GM21737 (cell line): Measurements from ENCODE around the gene PIR.

Experiments used
- ATAC-seq: cut with Tn5 transposase; IDR thresholded peaks from one replicate; pipeline ENCODE4 v1.9.1; 2021; ENCODE audit warnings: mild to moderate bottlenecking, moderate library complexity; ENCODE audit not compliant: unreplicated experiment

Gene PIR

DNA sequence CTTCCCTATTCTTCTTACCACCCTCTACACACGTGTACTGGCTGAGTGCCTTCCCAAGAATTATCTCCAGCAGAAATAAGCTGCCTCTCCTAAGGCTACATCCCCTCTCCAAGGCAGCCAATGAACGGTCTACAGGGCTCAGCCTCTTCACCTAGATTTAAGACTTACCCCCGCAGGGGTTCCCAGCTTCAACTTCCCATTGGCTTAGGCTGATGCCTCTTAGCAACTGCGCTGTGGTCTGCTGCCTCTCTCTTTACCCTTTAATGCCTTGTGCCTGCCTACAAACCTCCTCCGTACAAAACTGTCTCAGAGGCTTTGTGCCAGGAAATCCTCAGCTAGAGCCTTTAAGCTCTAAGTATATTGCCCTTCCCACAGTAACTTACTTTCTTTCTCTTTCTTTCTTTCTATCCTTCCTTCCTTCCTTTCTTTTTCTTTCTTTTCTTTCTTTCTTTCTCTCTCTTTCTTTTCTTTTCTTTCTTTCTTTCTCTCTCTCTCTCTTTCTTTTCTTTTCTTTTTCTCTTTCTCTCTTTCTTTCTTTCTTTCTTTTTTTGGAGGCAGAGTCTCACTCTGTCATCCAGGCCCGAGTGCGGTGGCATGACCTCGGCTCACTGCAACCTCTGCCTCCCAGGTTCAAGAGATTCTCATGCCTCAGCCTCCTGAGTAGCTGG is 142.7 kb downstream of the PIR start:
- no peak for ATAC-seq

DNA sequence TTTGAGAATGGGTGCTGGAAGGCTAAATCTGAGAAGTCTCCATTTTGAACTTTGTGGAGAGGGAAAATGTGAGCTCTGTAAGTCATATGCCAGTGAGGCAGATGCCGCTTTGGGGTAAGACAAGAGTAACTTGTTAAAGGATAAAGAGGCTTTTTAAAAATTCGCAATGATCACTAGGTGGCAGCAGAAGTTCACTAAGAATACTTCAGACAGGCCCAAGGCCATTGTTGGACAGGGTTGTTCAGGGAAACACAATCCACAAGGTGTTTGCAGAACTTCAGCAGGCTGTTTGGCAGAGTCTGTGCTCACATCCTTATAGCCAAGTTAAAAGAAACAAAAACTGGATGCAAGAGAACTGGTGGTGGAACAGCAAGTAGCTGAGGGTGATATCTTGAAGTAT is 144.1 kb downstream of the PIR start:
- ATAC-seq = no peak

DNA sequence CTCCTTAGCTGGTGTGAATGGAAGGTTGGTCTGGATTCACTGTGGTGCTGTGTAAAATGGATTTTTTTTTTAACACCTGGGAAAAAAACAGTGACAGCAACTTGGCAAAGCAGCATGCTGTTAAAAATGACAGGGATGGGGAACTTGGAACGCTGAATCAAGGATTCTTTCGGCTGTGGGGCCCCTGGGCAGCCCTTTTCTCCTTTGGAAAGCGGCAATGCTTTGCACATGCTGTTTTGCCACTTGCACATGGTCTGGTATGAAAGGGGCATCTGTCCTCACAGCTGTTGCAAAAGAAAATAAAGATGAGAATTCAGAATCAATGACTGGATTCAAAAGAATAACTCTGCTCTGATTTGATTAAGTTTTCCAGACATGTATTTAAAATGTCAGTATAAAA is 147.2 kb downstream of the PIR start:
- no peak for ATAC-seq

DNA sequence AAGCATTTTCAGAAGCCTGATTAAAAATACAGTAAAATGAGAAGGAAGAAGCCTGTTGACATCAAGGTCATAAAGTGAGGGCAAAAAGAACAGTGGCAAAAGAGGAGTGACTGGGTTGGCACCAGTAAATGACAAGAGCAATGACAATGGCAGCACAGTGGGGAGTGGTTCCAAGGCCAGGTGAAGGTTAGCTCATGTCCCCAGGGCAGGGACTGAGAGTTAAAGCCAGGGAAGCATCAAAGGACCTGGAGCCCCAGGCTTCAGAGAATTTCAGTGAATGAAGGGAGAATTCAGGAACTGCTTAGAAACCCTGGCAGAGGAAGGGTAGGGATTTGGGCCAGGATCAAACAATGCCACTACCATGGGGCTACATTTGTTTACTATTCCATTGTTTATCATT is 149.0 kb downstream of the PIR start:
- no peak for ATAC-seq

DNA sequence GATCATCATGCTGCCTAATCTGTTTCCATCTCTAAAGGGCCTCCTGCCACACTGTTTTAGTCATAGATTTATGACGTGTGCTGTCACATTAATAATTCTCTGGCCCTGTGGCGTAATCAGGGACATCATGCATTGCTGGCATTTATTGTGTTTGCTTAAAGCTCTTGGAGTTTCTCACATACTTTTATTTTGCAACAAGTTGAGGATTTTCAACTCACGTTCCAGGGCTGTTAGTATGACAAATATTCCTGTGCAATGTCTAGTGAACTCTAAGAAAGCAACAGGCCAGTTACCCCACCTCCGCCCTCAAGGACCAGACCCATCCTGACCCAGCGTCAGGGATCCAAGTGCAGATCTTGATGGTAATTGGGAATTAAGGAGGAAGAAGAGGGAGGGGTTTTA is 150.1 kb downstream of the PIR start:
- ATAC-seq = no peak

DNA sequence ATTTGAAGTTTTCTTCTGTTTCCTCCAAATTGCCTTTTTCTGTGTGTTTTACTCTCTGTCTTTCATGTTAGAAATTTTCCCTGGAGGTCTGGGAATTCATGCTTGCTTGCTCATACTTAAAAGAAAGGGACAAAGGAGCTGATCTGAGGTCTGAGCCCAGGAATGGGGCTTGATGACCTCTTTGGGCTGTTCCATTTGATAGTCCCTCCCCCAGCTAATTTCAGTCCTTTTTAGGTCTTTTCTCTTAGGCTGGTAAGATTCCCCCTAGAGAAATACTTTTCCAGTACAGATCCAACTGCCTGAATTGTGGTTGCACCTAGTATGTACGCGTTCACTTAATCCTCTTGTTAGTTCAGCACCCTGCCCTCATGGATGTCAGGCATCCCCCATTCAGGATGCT is 152.3 kb downstream of the PIR start:
- ATAC-seq = no peak

DNA sequence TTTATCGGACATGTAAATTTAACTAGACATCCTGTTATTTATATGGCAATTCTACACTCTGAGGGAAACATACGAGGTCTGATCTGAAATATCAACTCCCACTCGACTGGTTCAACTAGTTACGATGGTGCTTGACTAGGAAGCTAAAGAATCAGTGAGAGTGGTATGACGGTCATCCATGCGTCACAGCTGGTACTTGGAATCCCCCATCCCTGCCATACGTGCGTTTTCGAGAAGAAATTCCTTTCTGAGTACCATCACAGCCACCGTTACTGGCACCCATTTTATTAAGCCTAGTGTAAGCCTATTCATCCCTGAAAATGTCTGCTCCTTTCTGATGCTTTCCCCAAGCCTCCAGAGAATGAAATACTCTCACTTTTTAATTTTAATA is 157.1 kb downstream of the PIR start:
- ATAC-seq = no peak

DNA sequence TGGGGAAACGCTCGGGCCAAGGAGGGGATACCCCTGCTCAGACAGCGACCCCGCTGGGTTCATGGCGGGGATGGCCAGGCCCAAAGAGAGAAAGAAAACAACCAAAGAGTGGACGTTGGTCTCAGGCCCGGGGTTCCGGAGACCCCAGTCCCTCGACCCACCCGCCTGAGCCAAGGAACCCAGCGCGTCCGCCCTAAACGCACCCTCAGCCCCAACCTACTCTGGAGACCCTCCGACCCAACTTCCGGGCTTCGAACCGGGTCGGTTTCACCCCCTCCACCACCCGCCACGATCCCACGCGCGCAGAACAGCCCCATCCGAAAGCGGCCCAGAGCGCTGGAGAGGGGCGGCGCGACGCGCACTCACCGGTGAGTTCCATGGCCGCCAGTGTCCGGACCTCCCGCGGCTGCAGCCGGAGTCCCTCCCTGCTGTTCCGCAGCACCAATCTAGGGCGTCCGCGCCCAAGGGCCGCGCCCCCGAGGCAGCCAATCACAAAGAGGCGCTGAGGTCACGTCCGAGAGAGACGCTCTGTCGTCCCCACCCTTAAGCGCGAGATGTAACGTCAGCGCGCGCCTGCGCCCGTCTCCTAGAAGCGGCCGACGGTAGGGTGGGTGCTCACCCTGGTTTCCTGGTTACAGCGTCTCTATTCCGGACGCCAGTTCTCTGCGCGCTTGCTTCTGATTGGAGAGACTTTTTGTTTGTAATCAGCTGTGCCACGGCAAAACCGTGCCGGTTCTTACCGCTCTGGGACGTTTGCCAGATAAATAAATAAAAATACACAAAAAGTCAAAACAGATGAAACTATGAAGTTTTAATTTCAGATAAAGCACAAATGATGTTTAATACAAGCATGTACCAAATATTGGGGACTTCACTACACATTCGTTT is 157.8 kb downstream of the PIR start, which contains the start of gene PIGA:
TSS of gene PIGA (minus strand) at position 389 of the 888 bp plus-strand sequence. CDS start 3,593 bp downstream, outside the sequence.
- peak; percentile 99 for ATAC-seq
